Pancreas (tissue), 10 donors: ENCODE results near the gene SAP25. TPM values are rescaled to one million over a fixed set of nuclear protein-coding genes. Genes with fewer than 3 reads are reported as not detected.

Experiments
- ATAC-seq, 4 donors: fragments of 200-7000 bp; cut with Tn5 transposase; one replicate each; pipeline versions ENCODE4 v1.8.0 to v1.9.1; 2020; ENCODE audit warnings: mild to moderate bottlenecking in 4 of 4, moderate library complexity in 4 of 4
- DNase-seq, 6 donors: peaks; one replicate each; pipeline ENCODE4 v3.0.0-alpha.2; 2020
- FAIRE-seq: peaks from 2 replicates; lab custom pipeline; 2012; peaks lifted over from hg19 to GRCh38; lab: Jason Lieb, UNC
- H3K27ac ChIP-seq, 4 donors: fragments of 200-600 bp; sonication (generic); 1 replicate in 3 of 4; 2 replicates in 1 of 4; pipeline versions ENCODE4 v1.5.0 to v1.8.0; 2020
- H3K27me3 ChIP-seq, 4 donors: fragments of 200-600 bp; one replicate each; pipeline ENCODE4 v1.8.0; 2021
- H3K36me3 ChIP-seq, 3 donors: fragments of 200-600 bp; sonication (generic) in 1 of 3; one replicate each; pipeline versions ENCODE4 v1.5.0 to v1.8.0; 2020 to 2021
- H3K4me1 ChIP-seq, 3 donors: fragments of 200-600 bp; one replicate each; pipeline ENCODE4 v1.8.0; 2021
- H3K4me3 ChIP-seq, 4 donors: fragments of 200-600 bp; sonication (generic) in 2 of 4; one replicate each; pipeline versions ENCODE4 v1.5.0 to v1.8.0; 2020 to 2021
- H3K9me3 ChIP-seq, 4 donors: fragments of 200-600 bp; one replicate each; pipeline ENCODE4 v1.8.0; 2021
- CTCF ChIP-seq, 4 donors: fragments of 200-600 bp; sonication (generic) in 3 of 4; IDR thresholded peaks; one replicate each; pipeline versions ENCODE4 v1.5.0 to v1.8.0; 2021; ENCODE audit warnings: antibody characterized with exemption in 4 of 4
- WGBS, 2 donors: extraction: QIAGEN DNeasy Blood & Tissue Kit; methylation state at CpG; one replicate each; pipeline ENCODE4 v1.1.7; 2013; 5-methylcytosine and 5-hydroxymethylcytosine counted together
- intact Hi-C, 3 donors: fragments of 100-400 bp; cut with DNase I; formaldehyde crosslinking; loops; one replicate each; pipeline versions ENCODE4 v1.11.1 to v1.14.2; 2022
- polyA plus RNA-seq, 2 donors: library from polyadenylated mRNA; stranded (reverse); fragments of 200-250 nt; gene quantifications; one replicate each; pipeline ENCODE4 v1.2.3, GENCODE V29; 2013
- total RNA-seq, 6 donors: library from RNA; stranded (reverse); fragmentation: NEBNext Ultra II Directional in 4 of 6; extraction: Animal tissue kit (Norgen Biotek cat#: 25700) in 4 of 6; gene quantifications; one replicate each; pipeline versions ENCODE4 v1.2.1 to v1.2.4, GENCODE V29; 2021 to 2023
- donor health status: healthy with polysubstance abuse.
- donor health status: DM: no; HTN: no; CAD: no; lungs with moderate emphysema.
- donor health status: DM: no; HTN: no; CAD: no.
- donor health status: control.
- donor health status: control.
- donor health status: Bipolar disorder and iron deficiency.
- donor health status: DM: yes; HTN: yes; CAD: no.
- donor health status: DM: no; HTN: no; CAD: no.
- donor health status: DM: no; HTN: no; CAD: no.
- donor health status: DM: yes; HTN: yes; CAD: no.

SAP25 gene
- total and polyA plus RNA-seq, 8 donors: 0.39 to 17.8 (median 2.6) TPM

- TF ChIP-seq CTCF (IDR thresholded peaks at IDR 0.05): no peak
- WGBS, 2 donors: 24 to 27% methylated on average over 10 of the region's 10 CpGs
- H3K4me1 ChIP-seq: peaks cover 0 to 3% (median 0%) of the 10 kb centered on the region in 3 donors
- ATAC-seq (peak in 2 of 4 donors; percentile 1 to 2), FAIRE-seq (no peak), DNase-seq (no peak)
- no peaks in the 10 kb centered on the region for H3K36me3 ChIP-seq
- no peaks in the 10 kb centered on the region for H3K27me3 ChIP-seq
- no peaks in the 10 kb centered on the region for H3K9me3 ChIP-seq
- intact Hi-C loops: no loop called here
- peak overlapping the region; percentile 35 to 83 (median 52) for H3K4me3 ChIP-seq
- peak overlapping the region in 3 of 4 donors; percentile 46 to 58 (median 55) for H3K27ac ChIP-seq
Measured at GRCh38 chr7:100603726-100604027, 30.0 kb upstream of the SAP25 start.

- intact Hi-C loops: no loop called here
- WGBS, 2 donors: 50 to 59% methylated on average over 19 to 21 of the region's 21 CpGs
- FAIRE-seq: no peak
- H3K4me3 ChIP-seq: peak overlapping the region in 2 of 4 donors; percentile 67 to 83
- no peak for TF ChIP-seq CTCF (IDR thresholded peaks at IDR 0.05)
- H3K9me3 ChIP-seq: no peaks in the 10 kb centered on the region
- H3K36me3 ChIP-seq: no peaks in the 10 kb centered on the region
- peak overlapping the region in 2 of 4 donors; percentile 46 to 55 for H3K27ac ChIP-seq
- no peaks in the 10 kb centered on the region for H3K27me3 ChIP-seq
- peak in 2 of 6 donors; percentile 54 to 56 for DNase-seq
- no peak for ATAC-seq
- peaks cover 0 to 3% (median 0%) of the 10 kb centered on the region in 3 donors for H3K4me1 ChIP-seq
Measured at GRCh38 chr7:100602889-100603725, 29.4 kb upstream of the SAP25 start.

- FAIRE-seq: no peak
- Histone ChIP-seq H3K4me1 (peaks cover 0 to 3% (median 0%) of the 10 kb centered on the region in 3 donors), H3K4me3 (no peak overlapping the region), H3K36me3 (no peaks in the 10 kb centered on the region), H3K27me3 (no peaks in the 10 kb centered on the region), H3K9me3 (no peaks in the 10 kb centered on the region), H3K27ac (no peak overlapping the region)
- WGBS, 2 donors: 66 to 71% methylated on average over 9 of the region's 9 CpGs
- no peak for DNase-seq
- intact Hi-C loops: no loop called here
- TF ChIP-seq CTCF (IDR thresholded peaks at IDR 0.05): no peak
- no peak for ATAC-seq
Measured at GRCh38 chr7:100600730-100601038, 27.0 kb upstream of the SAP25 start.

- peaks cover 0 to 3% (median 0%) of the 10 kb centered on the region in 3 donors for H3K4me1 ChIP-seq
- intact Hi-C loops: no loop called here
- no peak overlapping the region for H3K27ac ChIP-seq
- DNase-seq (no peak), FAIRE-seq (no peak), ATAC-seq (no peak)
- no peaks in the 10 kb centered on the region for H3K36me3 ChIP-seq
- no peak for TF ChIP-seq CTCF (IDR thresholded peaks at IDR 0.05)
- H3K9me3 ChIP-seq: no peaks in the 10 kb centered on the region
- no peak overlapping the region for H3K4me3 ChIP-seq
- no peaks in the 10 kb centered on the region for H3K27me3 ChIP-seq
- 59 to 60% methylated on average over 18 of the region's 18 CpGs for WGBS, 2 donors
Measured at GRCh38 chr7:100599911-100600729, 26.4 kb upstream of the SAP25 start.
